ENCODE data around the gene STX17.

Gene STX17

DNA sequence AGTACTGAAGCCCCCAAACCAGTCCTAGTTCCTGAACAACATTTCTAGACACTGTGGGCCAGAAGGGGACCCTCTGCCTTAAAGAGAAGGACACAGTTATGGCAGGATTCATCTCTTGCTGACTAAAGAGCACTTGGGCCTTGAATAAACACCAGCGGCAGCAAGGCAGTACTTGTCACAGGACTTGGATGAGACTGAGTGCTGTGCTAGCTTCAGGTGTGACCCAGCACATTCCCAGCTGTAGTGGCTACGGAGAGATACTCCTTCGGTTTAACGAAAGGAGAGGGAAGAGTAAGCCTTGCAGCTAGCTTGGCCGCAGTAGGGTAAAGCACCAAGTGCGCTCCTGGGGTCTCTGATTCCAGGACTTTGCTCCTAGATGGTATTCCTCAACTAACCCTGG is 10.9 kb upstream of the STX17 start:
- no peak for DNase-seq (ENCODE audit: extremely low spot score)
- ChIA-PET CTCF (no interaction called here), POLR2A (interaction anchor here (1.4 kb wide), 1 partner anchor 10 kb away, joined by 3 read pairs; no protein-coding TSS in a partner anchor)
- TF ChIP-seq BHLHE40 (IDR thresholded peaks at IDR 0.05; ENCODE audit: borderline replicate concordance) (no peak), ELF4 (IDR thresholded peaks at IDR 0.05) (no peak), CTBP1 (IDR thresholded peaks at IDR 0.05; ENCODE audit: borderline replicate concordance) (no peak), FOXM1 (IDR thresholded peaks at IDR 0.05; ENCODE audit: borderline replicate concordance) (no peak), NFRKB (IDR thresholded peaks at IDR 0.05) (no peak), HDGF (IDR thresholded peaks at IDR 0.05; ENCODE audit: borderline replicate concordance) (no peak), SP1 (IDR thresholded peaks at IDR 0.05) (no peak), ZNF384 (IDR thresholded peaks at IDR 0.05) (no peak), PKNOX1 (IDR thresholded peaks at IDR 0.05) (no peak), SUZ12 (IDR thresholded peaks at IDR 0.05) (no peak), ARNT (IDR thresholded peaks at IDR 0.05) (no peak), TARDBP (IDR thresholded peaks at IDR 0.05) (no peak), LEF1 (IDR thresholded peaks at IDR 0.05; ENCODE audit: borderline replicate concordance) (no peak)

DNA sequence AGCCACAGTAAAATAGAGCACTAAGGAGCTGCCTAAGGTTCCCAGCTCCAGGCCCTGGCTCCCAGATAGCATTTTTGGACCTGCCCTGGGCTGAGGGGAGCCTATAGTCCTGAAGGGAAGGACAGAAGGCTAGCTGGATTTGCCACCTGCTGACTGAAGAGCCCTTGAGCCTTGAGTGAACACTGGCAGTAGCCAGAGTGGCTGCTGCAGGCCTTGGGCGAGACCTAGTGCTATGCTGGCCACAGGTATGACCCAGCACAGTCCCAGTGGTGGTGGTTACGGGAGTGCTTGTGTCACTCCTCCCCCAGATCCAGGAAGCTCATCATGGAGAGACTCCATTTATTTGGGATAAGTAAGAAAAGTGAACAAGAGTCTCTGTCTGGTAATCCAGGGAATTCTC is 10.3 kb upstream of the STX17 start:
- ChIA-PET CTCF (interaction anchor here (0.6 kb wide), 1 partner anchor 9 kb away, joined by 12 read pairs; no protein-coding TSS in a partner anchor), POLR2A (interaction anchor here (1.4 kb wide), 1 partner anchor 10 kb away, joined by 3 read pairs; no protein-coding TSS in a partner anchor)
- no peak for DNase-seq (ENCODE audit: extremely low spot score)
- TF ChIP-seq PKNOX1 (IDR thresholded peaks at IDR 0.05) (no peak), FOXM1 (IDR thresholded peaks at IDR 0.05; ENCODE audit: borderline replicate concordance) (no peak), FOXA1 (IDR thresholded peaks at IDR 0.05) (no peak), FOXK2 (IDR thresholded peaks at IDR 0.05) (no peak), SP1 (IDR thresholded peaks at IDR 0.05) (no peak), BHLHE40 (IDR thresholded peaks at IDR 0.05; ENCODE audit: borderline replicate concordance) (no peak), HDGF (IDR thresholded peaks at IDR 0.05; ENCODE audit: borderline replicate concordance) (no peak), ARNT (IDR thresholded peaks at IDR 0.05) (no peak), L3MBTL2 (conservative IDR thresholded peaks at IDR 0.05) (no peak), ZNF384 (IDR thresholded peaks at IDR 0.05) (no peak), CTBP1 (IDR thresholded peaks at IDR 0.05; ENCODE audit: borderline replicate concordance) (no peak)

DNA sequence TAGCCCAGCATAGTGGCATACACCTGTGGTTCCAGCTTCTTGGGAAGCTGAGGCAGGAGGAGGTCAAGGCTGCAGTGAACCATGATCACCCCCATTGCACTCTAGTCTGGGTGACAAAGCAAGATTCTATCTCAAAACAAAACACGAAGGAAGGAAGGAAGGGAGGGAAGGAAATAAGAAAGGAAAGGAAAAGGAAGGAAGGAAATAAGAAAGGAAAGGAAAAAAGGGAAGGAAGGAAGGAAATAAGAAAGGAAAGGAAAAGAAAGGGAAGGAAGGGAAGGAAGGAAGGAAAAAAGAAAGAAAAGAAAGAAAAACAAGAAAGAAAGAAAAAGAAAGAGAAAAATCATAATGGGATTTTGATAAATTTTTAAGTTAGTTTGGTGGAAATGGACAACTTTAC is 3.1 kb upstream of the STX17 start:
- POLR2A ChIA-PET, result no interaction called here
- CTCF ChIA-PET, result no interaction called here
- no peak for TF ChIP-seq LEF1 (IDR thresholded peaks at IDR 0.05; ENCODE audit: borderline replicate concordance)
- TF ChIP-seq SUZ12 (IDR thresholded peaks at IDR 0.05), result no peak
- DNase-seq (ENCODE audit: extremely low spot score), result no peak

DNA sequence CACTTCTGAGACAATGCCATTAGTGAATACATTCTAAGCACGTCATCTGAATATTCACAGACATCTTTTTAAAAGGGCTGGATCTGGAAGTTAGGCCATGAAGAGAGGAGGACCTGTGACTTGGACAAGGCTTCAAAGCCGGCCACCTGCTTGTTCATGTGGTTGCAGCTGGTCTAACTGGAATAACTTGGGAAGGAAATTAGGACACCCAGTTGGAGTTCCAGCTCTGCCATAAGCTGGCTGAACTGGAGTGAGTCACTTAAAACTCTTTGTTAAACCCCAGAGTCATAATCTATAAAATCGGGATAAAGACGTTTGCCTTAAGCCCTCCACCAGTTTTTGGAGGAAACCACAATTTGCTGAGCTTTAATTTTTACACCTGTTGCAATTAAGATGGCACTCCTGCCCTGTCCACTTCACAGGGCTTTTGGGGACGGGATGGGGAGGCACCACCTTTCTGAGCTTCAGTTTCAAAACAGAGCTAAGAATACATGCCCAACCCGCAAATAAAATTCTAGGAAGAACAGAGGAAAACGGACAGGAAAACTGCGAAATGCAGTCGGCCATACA is 536 bp upstream of the STX17 start:
- DNase-seq (ENCODE audit: extremely low spot score), result no peak

GRCh38 chr9:99907208-99907532 is 716 bp downstream of the STX17 start:
- CTCF ChIA-PET, result no interaction called here
- no peak for DNase-seq (ENCODE audit: extremely low spot score)
- POLR2A ChIA-PET, result interaction anchor here (0.7 to 1.1 kb wide), 2 partner anchors 47 to 86 kb away, joined by 3 to 4 read pairs; partner anchors contain the start of gene NR4A3
- TF ChIP-seq BHLHE40 (IDR thresholded peaks at IDR 0.05; ENCODE audit: borderline replicate concordance) (no peak), FOXA1 (IDR thresholded peaks at IDR 0.05) (no peak), SP1 (IDR thresholded peaks at IDR 0.05) (no peak), SUZ12 (IDR thresholded peaks at IDR 0.05) (no peak), LEF1 (IDR thresholded peaks at IDR 0.05; ENCODE audit: borderline replicate concordance) (no peak), ELF4 (IDR thresholded peaks at IDR 0.05) (no peak), FOXM1 (IDR thresholded peaks at IDR 0.05; ENCODE audit: borderline replicate concordance) (no peak), PKNOX1 (IDR thresholded peaks at IDR 0.05) (no peak), CTBP1 (IDR thresholded peaks at IDR 0.05; ENCODE audit: borderline replicate concordance) (no peak), ZNF384 (IDR thresholded peaks at IDR 0.05) (no peak), HDGF (IDR thresholded peaks at IDR 0.05; ENCODE audit: borderline replicate concordance) (no peak), TARDBP (IDR thresholded peaks at IDR 0.05) (no peak), L3MBTL2 (conservative IDR thresholded peaks at IDR 0.05) (no peak), NFRKB (IDR thresholded peaks at IDR 0.05) (no peak)

More for the DNA sequence above, 536 bp upstream of the STX17 start:
- ChIA-PET CTCF (interaction anchor here (0.6 kb wide), 1 partner anchor 10 kb away, joined by 12 read pairs; no protein-coding TSS in a partner anchor), POLR2A (interaction anchor here (0.7 kb wide), 2 partner anchors 10 to 684 kb away, joined by 3 read pairs; partner anchors contain the start of genes ALG2 and SEC61B)
- TF ChIP-seq L3MBTL2 (conservative IDR thresholded peaks at IDR 0.05), result peak; percentile 40; the same call in 1 of the 2 replicates
- no peak for TF ChIP-seq ZNF384 (IDR thresholded peaks at IDR 0.05)

DNA sequence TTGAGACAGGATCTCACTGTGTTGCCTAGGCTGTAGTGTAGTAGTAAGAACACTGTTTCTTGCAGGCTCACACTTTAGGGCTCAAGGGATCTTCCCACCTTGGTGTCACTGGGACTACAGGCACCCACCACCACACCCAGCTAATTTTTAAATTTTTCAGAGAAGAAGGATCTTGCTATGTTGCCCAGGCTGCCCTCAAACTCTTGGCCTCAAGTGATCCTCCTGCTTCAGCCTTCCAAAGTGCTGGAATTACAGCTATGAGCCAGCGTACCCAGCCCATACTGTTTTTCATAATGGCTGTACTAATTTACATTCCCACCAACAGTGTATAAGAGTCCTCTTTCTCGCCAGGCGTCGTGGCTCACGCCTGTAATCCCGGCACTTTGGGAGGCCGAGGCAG is 5.1 kb downstream of the STX17 start:
- no peak for DNase-seq (ENCODE audit: extremely low spot score)
- no peak for TF ChIP-seq CTBP1 (IDR thresholded peaks at IDR 0.05; ENCODE audit: borderline replicate concordance)
- no peak for TF ChIP-seq PKNOX1 (IDR thresholded peaks at IDR 0.05)
- no peak for TF ChIP-seq BHLHE40 (IDR thresholded peaks at IDR 0.05; ENCODE audit: borderline replicate concordance)
- TF ChIP-seq NFRKB (IDR thresholded peaks at IDR 0.05), result no peak
- TF ChIP-seq ELF4 (IDR thresholded peaks at IDR 0.05), result no peak
- no peak for TF ChIP-seq ZNF384 (IDR thresholded peaks at IDR 0.05)
- TF ChIP-seq SUZ12 (IDR thresholded peaks at IDR 0.05), result no peak
- TF ChIP-seq ARNT (IDR thresholded peaks at IDR 0.05), result no peak
- no peak for TF ChIP-seq TARDBP (IDR thresholded peaks at IDR 0.05)
- no peak for TF ChIP-seq FOXM1 (IDR thresholded peaks at IDR 0.05; ENCODE audit: borderline replicate concordance)
- no peak for TF ChIP-seq FOXK2 (IDR thresholded peaks at IDR 0.05)
- TF ChIP-seq SP1 (IDR thresholded peaks at IDR 0.05), result no peak
- TF ChIP-seq LEF1 (IDR thresholded peaks at IDR 0.05; ENCODE audit: borderline replicate concordance), result no peak
- CTCF ChIA-PET, result no interaction called here
- POLR2A ChIA-PET, result no interaction called here

Measured in HEK293T (cell line).